IPS-NIHi7 (cell line): Measurements from ENCODE around the gene BSND.
"Not testable (repeated sequence)": the region's sequence is repeated elsewhere in the genome, so short reads cannot be mapped to it uniquely, and the experiment has no call there.

Source experiments
- DNase-seq: peaks from one replicate; pipeline ENCODE4 v3.0.0; 2012; ENCODE audit warnings: mixed read lengths; ENCODE audit errors: extremely low spot score

Gene BSND

GRCh38 chr1:55015731-55016620 lies 17.2 kb downstream of the BSND start:
- DNase-seq: no peak

GRCh38 chr1:55018395-55018794 lies 19.7 kb downstream of the BSND start:
- no peak for DNase-seq

- peak; percentile 98 for DNase-seq
Observed at GRCh38 chr1:55021942-55022546, 23.3 kb downstream of the BSND start.

- DNase-seq: not testable (repeated sequence)
Observed at GRCh38 chr1:55024163-55024562, 25.4 kb downstream of the BSND start.

- not testable (repeated sequence) for DNase-seq
Observed at GRCh38 chr1:55026682-55027081, 27.9 kb downstream of the BSND start.

GRCh38 chr1:55031098-55031497 lies 32.4 kb downstream of the BSND start:
- not testable (repeated sequence) for DNase-seq

GRCh38 chr1:55033265-55033614 lies 34.5 kb downstream of the BSND start:
- no peak for DNase-seq

GRCh38 chr1:55034476-55035133 lies 35.9 kb downstream of the BSND start:
- DNase-seq: no peak

GRCh38 chr1:55035904-55036303 lies 37.2 kb downstream of the BSND start:
- no peak for DNase-seq

GRCh38 chr1:55037733-55038551 lies 39.2 kb downstream of the BSND start:
- no peak for DNase-seq

GRCh38 chr1:55038552-55038838 lies 39.8 kb downstream of the BSND start:
- DNase-seq: no peak

GRCh38 chr1:55038974-55039341 lies 40.2 kb downstream of the BSND start:
- DNase-seq: no peak

GRCh38 chr1:55039342-55040082 lies 40.8 kb downstream of the BSND start, which contains the start of gene PCSK9:
Gene PCSK9 (plus strand): TSS chr1:55039548. CDS start chr1:55039838, 290 bp downstream.
- DNase-seq: peak; percentile 72

- peak; percentile 33 for DNase-seq
Observed at GRCh38 chr1:55040083-55040932, 41.6 kb downstream of the BSND start.

- DNase-seq: no peak
Observed at GRCh38 chr1:55040933-55041494, 42.3 kb downstream of the BSND start.

- DNase-seq: no peak
Observed at GRCh38 chr1:55041613-55042012, 42.9 kb downstream of the BSND start.

GRCh38 chr1:55043011-55043410 lies 44.3 kb downstream of the BSND start:
- no peak for DNase-seq

GRCh38 chr1:55043726-55044125 lies 45.0 kb downstream of the BSND start:
- no peak for DNase-seq

GRCh38 chr1:55044617-55045397 lies 46.1 kb downstream of the BSND start:
- DNase-seq: no peak
